ENCODE data around the gene RAP1GAP.
"Not testable (repeated sequence)": the region's sequence is repeated elsewhere in the genome, so short reads cannot be mapped to it uniquely, and the experiment has no call there.

RAP1GAP gene

GRCh38 chr1:21641967-21642739, 27.0 kb downstream of the RAP1GAP start:
- DNase-seq: no peak

GRCh38 chr1:21641537-21641936, 27.6 kb downstream of the RAP1GAP start:
- no peak for DNase-seq

GRCh38 chr1:21641076-21641475, 28.1 kb downstream of the RAP1GAP start:
- DNase-seq: no peak

DNA sequence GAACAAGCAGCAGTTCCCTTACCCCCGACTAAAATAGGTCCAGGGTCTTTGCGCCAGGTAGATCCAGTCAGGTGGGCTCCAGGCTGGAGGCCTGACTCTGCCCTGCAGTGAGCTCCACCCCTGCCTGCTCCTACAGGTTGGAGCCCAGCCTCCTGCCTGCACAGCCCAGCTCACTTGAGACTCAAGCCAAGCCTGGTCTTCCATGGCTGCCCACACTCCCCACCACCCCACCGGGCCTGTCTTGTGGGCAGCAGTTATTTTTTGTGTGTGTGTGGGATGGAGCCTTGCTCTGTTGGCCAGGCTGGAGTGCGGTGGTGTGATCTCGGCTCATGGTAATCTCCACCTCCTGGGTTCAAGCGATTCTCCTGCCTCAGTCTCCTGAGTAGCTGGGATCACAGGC, 28.5 kb downstream of the RAP1GAP start:
- DNase-seq: no peak

- DNase-seq: no peak
Measured at GRCh38 chr1:21639594-21640041, 29.5 kb downstream of the RAP1GAP start.

DNA sequence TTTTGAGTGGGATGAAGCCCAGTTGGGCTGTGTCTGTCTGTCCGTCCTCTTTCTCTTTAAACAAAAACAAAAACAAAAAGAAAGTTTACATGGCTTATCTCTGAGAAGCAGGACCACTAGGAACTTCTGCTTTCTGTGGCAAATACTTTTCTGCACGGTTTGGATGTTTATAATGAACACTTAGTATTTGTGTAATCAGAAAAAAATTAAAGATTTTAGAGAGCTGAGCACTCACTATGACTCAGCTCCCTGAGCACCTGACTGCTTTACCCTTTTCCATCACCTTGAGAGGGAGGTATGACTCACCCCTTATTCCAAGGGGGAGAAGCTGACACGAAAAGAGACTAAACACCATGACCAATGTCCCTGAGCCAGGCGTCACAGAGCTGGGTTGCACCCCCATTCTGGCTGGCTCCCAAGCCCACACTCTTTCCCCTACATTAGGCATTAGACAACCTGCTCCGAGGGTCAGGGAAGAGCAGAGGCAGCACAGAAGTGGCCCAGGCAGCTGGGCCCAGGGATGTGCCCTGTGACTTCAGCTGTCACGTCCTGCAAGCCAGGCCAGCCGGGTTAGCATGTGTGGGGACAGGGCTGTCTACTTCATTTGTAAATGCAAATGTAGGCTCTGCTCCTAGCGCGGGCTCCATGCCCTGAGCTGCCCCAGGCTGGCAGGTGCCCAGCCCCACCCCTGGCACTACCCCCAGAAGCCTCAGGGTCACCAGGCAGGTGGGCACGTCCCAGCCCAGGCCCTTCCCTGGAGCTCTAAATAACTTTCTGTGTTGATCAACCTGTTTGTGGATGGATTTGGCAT, 30.4 kb downstream of the RAP1GAP start:
- DNase-seq: peak; percentile 48 to 53

DNA sequence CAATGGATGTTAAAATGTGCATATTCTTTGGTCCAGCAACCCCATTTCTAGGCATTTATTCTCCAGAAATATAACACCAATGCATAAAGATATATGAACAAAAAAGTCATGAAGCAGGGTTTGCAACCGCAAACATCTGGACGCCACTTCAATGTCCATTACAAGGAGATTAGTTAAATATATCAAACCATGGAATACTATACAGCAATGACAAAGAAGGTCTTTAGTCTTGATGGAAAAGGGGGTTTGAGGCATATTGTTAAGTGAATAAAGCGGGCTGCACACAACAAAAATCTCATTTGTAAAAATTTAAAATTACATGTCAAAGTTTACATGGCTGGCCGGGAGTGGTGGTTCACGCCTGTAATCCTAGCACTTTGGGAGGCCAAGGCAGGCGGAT, 31.6 kb downstream of the RAP1GAP start:
- DNase-seq: no peak

DNA sequence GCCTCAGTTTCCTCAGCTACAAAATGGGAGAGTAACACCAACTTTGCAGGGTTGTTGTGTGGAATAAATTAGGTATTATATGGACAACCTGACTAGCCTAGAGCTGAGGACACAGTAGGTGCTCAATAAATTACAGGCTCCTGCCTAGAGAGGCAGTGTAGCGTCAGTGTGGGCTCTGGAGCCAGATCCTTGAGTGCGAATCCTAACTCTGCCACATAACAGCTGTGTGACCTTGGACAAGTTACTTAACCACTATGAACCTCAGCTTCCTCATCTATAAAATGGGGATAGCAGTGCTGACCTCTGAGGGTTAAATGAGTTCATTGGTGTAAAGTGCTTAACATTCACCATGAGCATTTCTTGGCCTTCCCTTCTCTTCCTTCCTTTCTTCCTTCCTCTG, 33.1 kb downstream of the RAP1GAP start:
- DNase-seq: no peak

GRCh38 chr1:21634806-21635535, 34.2 kb downstream of the RAP1GAP start:
- DNase-seq: no peak

DNA sequence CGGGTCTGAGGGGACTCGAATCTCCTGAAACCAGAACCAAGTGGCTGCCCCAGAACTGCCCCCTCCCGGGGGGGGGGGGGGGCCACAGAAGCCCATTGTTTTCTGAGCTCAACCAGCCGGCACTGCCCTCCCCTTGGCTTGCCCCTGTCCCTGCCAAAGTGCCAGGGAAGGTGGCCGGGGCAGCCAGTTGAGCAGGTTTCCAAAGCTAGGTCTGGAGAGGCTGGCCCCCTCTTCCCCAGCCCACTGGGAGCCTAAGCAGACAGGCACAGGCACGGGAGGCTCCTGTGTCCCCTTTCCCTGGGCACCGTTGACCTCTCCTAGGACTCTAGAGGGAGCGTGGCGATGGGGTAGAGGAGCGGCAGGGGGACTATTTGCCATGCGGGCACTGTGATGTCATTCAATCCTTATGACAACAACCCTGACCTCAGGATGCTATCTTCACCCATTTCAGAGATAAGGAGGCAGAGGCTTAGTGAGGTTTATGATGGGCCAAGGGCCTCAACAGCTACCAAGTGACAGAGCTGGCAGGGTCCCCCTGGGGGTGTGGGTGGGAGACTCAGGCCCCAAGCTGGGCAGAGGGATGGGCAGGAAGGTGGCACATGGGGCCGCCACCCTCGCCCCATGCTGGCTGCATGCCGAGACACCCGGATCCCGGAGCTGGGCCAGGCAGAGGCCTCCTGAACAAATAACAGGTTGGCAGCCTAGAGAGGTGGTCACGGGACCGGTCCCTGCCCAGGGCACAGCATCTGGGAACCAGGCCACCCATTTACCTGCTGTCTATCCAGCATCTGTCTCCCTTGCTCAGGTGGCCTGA, 35.0 kb downstream of the RAP1GAP start:
- DNase-seq: peak in 1 of 2 experiments; percentile 30

DNA sequence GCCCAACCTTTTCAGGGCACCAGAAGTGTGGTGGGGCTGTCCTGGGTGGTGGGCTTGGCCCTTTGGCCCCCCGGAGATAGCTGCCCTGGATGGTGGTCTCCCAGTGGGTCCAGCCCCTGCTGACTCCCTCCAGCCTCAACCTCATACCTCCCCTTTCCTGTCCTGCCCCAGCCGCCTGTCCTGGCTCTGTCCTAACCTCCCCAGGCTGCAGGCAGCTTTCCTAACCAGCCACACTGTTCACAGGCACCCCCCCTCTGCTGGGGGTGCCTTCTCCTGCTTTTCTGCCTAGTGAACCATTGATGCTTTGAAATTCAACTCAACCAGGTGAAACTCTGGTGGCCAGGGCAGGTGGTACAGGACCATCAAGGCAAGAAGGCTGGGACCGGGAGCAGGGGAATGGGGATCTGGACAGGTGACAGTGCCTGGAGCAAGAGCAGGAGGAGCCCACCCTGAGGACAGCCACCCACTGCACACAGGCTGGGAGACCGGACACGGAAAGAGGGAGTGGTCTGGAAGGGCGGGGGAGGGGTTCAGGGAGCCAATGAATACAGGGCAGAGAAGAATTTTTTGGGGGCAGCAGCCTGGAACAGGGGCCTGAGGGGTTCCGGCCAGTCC, 35.9 kb downstream of the RAP1GAP start:
- DNase-seq: no peak

- peak in 1 of 2 experiments; percentile 45 for DNase-seq
Measured at GRCh38 chr1:21631944-21632887, 36.9 kb downstream of the RAP1GAP start.

GRCh38 chr1:21631590-21631943, 37.6 kb downstream of the RAP1GAP start:
- not testable (repeated sequence) for DNase-seq

GRCh38 chr1:21630571-21631343, 38.4 kb downstream of the RAP1GAP start:
- no peak for DNase-seq

- DNase-seq: no peak
Measured at GRCh38 chr1:21629971-21630370, 39.2 kb downstream of the RAP1GAP start.

GRCh38 chr1:21628798-21629393, 40.3 kb downstream of the RAP1GAP start:
- no peak for DNase-seq

DNA sequence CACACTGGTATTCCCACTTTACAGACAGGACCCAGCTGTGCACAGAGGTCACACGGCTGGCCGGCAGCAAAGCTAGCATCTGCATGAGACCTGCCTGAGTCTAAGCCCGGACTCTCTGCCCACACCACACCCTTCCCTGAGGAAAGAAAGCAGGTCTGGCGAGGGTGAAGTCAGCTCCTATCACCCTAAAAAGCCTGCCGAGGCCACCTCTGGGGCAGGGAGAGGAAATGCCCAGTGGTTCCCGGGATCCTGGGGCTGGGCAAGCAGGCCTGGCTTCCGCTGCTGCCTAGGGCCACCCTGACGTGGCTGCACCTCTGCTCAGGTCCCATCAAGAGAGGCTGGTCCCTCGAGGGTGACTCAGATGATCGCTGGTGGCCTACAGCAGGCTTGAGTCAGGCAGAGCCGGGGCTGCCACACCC, 42.2 kb downstream of the RAP1GAP start:
- no peak for DNase-seq

GRCh38 chr1:21625390-21626190, 43.6 kb downstream of the RAP1GAP start:
- DNase-seq: no peak
